ENCODE results near the gene MRC2. TPM values are rescaled to one million over a fixed set of nuclear protein-coding genes. Genes with fewer than 3 reads are reported as not detected.

Gene MRC2
- total RNA-seq, 1 donor from 2014 or later: 45.9 TPM

DNA sequence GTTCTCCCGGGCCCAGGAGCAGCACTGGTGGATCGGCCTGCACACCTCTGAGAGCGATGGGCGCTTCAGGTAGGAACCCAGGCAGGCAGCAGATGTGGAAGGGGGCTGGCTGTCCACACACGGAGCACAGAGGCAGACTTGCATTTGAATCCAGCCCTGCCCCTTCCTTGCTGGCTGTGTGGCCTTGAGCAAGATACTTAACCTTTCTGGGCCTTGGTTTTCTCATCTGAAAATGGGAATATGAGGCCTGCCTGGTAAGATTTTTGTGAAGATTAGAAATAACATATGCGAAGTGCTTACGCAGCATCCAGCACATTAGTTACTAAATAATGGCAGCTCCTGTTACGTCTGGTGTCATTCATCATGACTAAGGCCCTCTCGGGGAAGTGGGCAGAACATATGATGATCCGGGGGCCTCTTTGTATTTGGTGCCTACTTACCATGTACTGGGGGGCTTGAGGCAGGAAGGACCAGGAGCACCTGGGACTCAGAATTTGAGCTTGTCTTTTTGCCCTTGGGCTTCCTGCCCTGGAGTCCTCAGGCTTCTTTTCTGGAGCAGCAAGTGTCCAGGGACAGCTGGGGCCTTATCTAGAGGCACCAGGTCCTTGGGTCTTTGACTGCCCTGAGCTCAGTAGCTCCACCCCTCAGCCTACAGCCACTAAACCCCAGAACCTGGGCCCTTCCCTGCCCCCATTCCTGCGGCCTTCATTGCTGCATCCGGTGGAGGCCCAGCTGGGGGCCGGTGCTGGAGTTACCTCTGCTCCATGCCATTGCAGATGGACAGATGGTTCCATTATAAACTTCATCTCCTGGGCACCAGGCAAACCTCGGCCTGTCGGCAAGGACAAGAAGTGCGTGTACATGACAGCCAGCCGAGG is 53.8 kb downstream of the MRC2 start:
- Histone ChIP-seq H3K4me3 (ENCODE audit: low read depth, low read length) (no peak overlapping the region), H3K36me3 (ENCODE audit: control insufficient read depth, insufficient read depth, low read length) (peaks cover 2% of the 10 kb centered on the region), H3K27me3 (ENCODE audit: control insufficient read depth, insufficient read depth, low read length) (no peaks in the 10 kb centered on the region)
- DNase-seq (ENCODE audit: low read depth): no peak
- TF ChIP-seq CTCF (IDR thresholded peaks at IDR 0.05; ENCODE audit: insufficient read depth, low read length, poor library complexity, severe bottlenecking): no peak

DNA sequence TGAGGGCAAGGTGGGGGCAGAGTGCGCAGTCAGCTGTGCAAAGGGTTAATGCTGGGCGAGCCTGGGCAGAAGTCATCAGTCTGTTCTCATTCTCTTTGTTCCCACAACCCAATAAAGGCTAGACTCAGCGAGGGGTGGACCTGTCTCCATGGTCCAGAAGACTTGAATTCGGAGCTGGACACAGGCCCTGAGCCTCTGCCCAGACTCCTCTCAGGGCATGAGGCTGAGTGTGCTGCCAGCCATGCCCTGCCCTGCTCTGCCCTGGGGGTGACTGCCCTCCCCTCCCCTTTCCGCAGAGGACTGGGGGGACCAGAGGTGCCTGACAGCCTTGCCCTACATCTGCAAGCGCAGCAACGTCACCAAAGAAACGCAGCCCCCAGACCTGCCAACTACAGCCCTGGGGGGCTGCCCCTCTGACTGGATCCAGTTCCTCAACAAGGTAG is 54.5 kb downstream of the MRC2 start:
- TF ChIP-seq CTCF (IDR thresholded peaks at IDR 0.05; ENCODE audit: insufficient read depth, low read length, poor library complexity, severe bottlenecking): no peak
- Histone ChIP-seq H3K4me3 (ENCODE audit: low read depth, low read length) (no peak overlapping the region), H3K36me3 (ENCODE audit: control insufficient read depth, insufficient read depth, low read length) (peaks cover 1% of the 10 kb centered on the region), H3K27me3 (ENCODE audit: control insufficient read depth, insufficient read depth, low read length) (no peaks in the 10 kb centered on the region)
- no peak for DNase-seq (ENCODE audit: low read depth)

- TF ChIP-seq CTCF (IDR thresholded peaks at IDR 0.05; ENCODE audit: insufficient read depth, low read length, poor library complexity, severe bottlenecking): no peak
- H3K27me3 ChIP-seq (ENCODE audit: control insufficient read depth, insufficient read depth, low read length): no peaks in the 10 kb centered on the region
- H3K4me3 ChIP-seq (ENCODE audit: low read depth, low read length): no peak overlapping the region
- peaks cover 1% of the 10 kb centered on the region for H3K36me3 ChIP-seq (ENCODE audit: control insufficient read depth, insufficient read depth, low read length)
- DNase-seq (ENCODE audit: low read depth): no peak
These were observed 56.7 kb downstream of the MRC2 start for GRCh38 chr17:62684179-62684578.

GRCh38 chr17:62687997-62688396 is 60.5 kb downstream of the MRC2 start:
- DNase-seq (ENCODE audit: low read depth): no peak
- H3K4me3 ChIP-seq (ENCODE audit: low read depth, low read length): no peak overlapping the region
- no peak for TF ChIP-seq CTCF (IDR thresholded peaks at IDR 0.05; ENCODE audit: insufficient read depth, low read length, poor library complexity, severe bottlenecking)
- no peaks in the 10 kb centered on the region for H3K27me3 ChIP-seq (ENCODE audit: control insufficient read depth, insufficient read depth, low read length)
- H3K36me3 ChIP-seq (ENCODE audit: control insufficient read depth, insufficient read depth, low read length): peaks cover 2% of the 10 kb centered on the region

GRCh38 chr17:62688398-62689160 is 61.1 kb downstream of the MRC2 start:
- TF ChIP-seq CTCF (IDR thresholded peaks at IDR 0.05; ENCODE audit: insufficient read depth, low read length, poor library complexity, severe bottlenecking): no peak
- H3K36me3 ChIP-seq (ENCODE audit: control insufficient read depth, insufficient read depth, low read length): peaks cover 2% of the 10 kb centered on the region
- no peaks in the 10 kb centered on the region for H3K27me3 ChIP-seq (ENCODE audit: control insufficient read depth, insufficient read depth, low read length)
- no peak for DNase-seq (ENCODE audit: low read depth)
- no peak overlapping the region for H3K4me3 ChIP-seq (ENCODE audit: low read depth, low read length)

Measured in kidney epithelial cell (primary cell).